Measurements from ENCODE around the gene FAM83B. TPM values are rescaled to one million over a fixed set of nuclear protein-coding genes. Genes with fewer than 3 reads are reported as not detected.
"Not testable (repeated sequence)": the region's sequence is repeated elsewhere in the genome, so short reads cannot be mapped to it uniquely, and the experiment has no call there.

The FAM83B gene
- 0.10 and 0.20 TPM in 2 replicates for total RNA-seq (2014; rRNA removed; shearing (Covaris generic))

DNA sequence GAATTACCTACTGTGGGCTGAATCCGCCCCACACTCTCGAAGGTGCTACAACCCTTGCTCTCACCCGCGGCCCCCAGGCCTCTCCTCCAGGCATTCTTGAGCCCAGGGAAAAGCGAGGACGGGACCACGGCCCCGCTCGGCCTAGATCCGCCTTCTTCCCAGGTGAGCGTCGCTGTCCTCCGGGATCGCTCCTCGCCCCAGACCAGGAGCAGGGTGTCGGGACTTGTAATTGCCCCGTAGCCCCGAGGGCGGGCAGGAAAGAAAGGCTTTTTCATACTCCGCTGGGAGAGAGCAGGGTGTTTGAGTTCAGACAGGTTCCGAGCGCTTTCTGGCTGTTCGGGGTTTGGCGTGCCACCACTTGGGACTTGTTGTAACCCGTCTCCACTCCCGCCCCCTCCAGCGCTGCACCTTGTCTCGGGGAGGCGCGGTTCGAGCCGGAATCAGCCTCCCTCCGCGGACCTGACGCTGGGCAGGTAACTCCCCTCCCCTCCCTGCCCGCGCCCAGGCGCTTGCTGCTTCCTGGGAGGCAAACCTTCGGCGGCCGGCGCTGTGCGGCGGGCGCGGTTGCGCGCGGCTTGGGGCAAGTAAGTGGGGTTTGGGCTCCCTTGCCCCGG, at the start of gene FAM83B:
Gene FAM83B, plus strand, starts transcription at position 529 of the 614 bp plus-strand sequence. CDS start 23,476 bp downstream, outside the sequence.
- no peak for DNase-seq (ENCODE audit: low read depth)

DNA sequence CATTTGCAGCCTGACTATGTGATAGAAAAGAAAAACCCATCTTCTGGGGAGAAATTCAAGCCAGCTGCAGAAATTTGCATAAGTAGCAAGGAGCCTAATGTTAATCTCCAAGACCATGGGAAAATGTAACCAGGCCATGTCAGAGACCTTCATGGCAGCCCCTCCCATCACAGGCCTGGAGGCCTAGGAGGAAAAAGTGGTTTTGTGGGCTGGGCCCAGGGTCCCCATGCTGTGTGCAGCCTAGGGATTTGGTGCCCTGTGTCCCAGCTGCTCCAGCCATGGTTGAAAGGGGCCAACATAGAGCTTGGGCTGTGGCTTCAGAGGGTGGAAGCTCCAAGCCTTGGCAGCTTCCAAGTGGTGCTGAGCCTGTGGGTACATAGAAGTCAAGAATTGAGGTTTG, 49.7 kb upstream of the FAM83B start:
- not testable (repeated sequence) for DNase-seq (ENCODE audit: low read depth)

- DNase-seq (ENCODE audit: low read depth) = no peak
Observed at GRCh38 chr6:54800050-54800600, 46.4 kb upstream of the FAM83B start.

GRCh38 chr6:54801244-54801643, 45.3 kb upstream of the FAM83B start:
- no peak for DNase-seq (ENCODE audit: low read depth)

DNA sequence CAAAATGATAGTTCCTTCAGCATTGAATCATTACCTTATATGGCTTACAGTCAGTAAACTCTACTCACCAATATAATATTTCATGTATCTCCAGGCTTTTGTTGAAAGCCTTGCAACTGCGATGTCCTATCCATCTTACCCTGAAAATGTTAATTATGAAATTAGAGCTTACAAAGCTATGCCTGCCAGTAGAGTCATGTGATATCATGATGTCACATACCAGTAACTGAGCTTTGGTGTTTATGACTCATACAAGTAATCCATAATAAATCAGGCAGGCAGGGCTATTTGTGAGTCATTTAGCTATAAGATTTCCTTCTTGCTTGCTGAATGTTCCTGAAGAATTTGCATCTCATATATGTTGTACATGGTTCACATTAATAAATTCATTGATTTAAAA, 44.9 kb upstream of the FAM83B start:
- DNase-seq (ENCODE audit: low read depth) = peak; percentile 60

GRCh38 chr6:54802775-54803634, 43.6 kb upstream of the FAM83B start:
- peak; percentile 36 for DNase-seq (ENCODE audit: low read depth)

GRCh38 chr6:54805077-54805476, 41.5 kb upstream of the FAM83B start:
- DNase-seq (ENCODE audit: low read depth) = no peak

DNA sequence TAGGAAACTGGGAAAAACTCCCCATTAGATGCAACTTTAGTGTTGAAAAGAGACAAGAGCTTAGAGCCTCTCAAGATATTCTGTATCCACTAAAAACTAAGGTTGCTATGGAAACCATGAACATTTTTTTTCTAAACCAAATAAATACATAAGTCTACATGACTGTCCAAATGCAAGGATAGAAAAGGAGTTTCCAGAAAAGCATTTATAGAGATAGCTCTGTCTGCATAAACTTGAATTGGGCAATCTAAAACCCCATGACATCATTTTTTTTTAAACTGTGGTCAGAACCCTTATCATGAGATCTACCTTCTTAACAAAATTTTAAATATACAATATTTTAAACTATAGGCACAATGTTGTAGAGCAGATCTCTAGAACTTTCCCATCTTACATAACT, 36.4 kb upstream of the FAM83B start:
- DNase-seq (ENCODE audit: low read depth) = no peak

DNA sequence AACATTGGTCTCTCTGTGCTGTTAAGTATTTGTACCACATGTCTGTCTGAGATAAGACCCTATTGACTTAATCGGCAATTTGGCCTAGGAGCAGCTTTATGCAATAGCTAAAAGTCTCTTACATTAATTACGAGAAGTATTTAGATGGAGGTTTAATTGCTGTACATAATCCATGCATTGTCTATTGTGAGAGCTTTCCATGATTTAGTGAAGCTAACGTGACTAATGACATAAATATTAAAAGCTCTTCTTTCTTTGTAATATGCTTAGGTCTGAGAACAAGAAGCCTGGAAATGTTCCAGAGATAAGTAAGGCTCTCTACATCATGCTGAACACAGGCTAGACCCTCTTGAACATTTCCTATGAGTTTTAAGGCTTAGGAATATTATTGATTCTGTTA, 32.7 kb upstream of the FAM83B start:
- no peak for DNase-seq (ENCODE audit: low read depth)

DNA sequence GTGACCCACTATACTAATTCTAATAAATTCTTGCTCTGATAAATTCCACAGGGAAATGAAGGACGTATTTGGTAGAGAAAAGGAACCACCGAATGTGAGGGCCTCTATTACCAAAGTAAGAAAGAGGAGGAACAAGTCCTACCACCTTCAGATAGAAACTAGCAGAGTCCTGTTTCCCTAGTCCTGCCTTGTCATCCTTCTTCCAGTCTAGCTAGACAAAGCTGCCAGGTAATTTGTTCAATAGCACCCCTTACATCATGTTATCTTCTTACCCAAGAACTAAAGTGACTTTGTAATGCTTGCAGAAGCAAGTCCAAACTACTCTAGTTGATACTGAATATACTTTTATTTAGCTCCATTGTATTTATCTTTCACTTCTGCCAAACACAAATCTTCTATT, 29.3 kb upstream of the FAM83B start:
- DNase-seq (ENCODE audit: low read depth) = no peak

- DNase-seq (ENCODE audit: low read depth) = no peak
Observed at GRCh38 chr6:54817834-54818233, 28.7 kb upstream of the FAM83B start.

DNA sequence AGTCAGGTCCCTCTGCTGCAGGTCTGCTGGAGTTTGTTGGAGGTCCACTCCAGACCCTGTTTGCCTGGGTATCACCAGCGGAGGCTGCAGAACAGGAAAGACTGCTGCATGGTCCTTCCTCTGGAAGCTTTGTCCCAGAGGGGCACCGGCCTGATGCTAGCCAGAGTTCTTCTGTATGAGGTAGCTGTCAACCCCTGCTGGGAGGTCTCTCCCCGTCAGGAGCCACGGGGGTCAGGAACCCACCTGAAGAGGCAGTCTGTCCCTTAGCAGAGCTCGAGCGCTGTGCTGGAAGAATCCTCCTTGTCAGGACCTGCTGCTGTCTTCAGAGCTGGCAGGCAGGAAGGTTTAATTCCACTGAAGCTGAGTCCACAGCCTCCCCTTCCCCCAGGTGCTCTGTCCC, 22.3 kb upstream of the FAM83B start:
- not testable (repeated sequence) for DNase-seq (ENCODE audit: low read depth)

DNA sequence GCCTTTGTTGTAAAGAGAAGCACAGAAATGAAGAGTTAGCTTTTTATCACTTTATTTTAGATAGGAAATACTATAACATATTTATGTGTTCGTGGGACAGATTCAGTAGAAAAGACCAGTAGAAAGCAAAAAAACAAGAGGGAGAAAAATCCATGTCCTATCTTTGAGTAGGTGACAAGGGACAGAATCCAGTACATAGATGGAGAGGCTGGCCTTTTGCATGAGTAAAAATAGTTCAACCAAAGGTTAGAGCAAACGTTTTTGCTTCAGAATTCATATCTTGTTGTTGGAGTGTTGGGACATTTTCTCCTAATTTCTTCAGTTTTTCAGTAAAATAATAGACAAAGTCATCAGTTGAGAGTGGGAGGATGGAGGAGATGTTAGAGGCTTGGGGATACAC, 19.6 kb upstream of the FAM83B start:
- no peak for DNase-seq (ENCODE audit: low read depth)

DNA sequence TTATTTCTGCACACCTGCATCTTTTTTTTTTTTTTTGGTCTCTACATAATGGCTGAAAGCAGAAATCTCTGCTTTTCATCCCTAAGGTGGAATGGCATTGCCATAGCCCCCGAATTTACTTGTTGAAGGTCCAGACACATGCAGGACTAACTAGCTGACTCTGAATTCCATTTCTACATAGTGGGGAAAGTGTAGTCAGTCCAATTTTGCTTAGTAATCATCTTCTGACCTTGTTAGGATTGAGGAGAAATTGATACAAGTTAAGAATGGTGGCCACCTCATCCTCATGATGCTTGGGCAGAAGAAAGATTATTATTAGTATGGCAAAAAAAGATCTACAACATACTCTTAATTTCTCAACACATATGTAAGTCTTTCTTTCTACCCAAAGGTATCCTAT, 16.4 kb upstream of the FAM83B start:
- DNase-seq (ENCODE audit: low read depth) = no peak

DNA sequence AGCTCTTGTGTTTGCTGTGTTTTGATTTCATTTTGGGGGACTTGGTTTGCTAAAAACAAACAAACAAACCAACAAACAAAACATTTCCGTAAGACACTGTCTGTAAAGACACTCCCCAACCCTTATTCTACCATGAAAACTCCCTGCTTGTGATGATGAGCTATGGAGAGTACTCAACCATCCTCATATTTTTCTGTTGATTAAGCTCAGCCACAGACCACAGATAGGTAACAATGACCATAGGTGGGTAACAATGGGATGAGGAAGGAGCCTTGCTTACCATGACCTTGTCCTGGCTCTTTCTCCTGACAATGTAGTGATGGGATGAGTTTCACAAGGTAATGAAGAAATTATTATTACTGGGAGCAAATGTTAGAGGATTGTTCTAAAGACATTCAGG, 11.4 kb upstream of the FAM83B start:
- no peak for DNase-seq (ENCODE audit: low read depth)

DNA sequence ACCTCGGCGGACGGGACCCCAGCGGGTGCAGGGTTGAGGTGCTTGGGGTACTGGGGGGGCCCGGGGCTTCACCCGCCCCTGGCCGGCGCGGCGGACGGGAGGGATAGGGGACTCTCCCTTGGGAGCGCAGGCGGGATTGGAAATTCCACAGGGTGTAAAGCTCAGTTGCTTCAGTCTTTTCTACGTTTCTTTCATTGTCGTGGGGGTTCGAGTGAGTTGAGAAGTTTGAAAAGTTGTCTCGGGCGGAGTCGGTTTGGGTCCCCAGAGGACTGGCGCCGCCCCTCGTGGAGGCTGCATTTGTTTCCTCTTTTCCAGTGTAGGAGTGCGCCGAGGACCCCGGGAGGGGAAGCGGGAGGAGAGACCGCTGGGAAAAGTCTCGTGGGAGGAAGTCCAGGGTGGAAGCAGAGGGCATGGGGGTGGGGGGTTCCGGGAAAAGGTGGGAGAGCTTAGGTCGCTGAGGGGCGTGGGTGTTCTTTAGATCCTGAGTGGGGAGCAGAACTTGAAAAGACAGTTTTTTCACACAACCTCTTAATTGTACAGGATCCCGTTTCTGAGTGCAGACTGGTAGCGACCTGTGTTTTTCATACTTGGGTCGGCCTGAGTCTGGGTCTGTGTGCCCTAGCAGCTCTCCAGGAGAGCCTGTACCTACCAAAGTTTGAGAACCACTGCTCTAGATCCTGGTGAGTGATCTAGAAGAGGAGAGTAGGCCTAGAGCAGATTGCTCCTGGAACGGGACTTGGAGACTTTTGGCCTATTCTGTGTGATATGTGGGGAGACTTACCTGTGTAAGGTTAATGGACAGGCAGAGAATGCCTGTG, 495 bp downstream of the FAM83B start:
- DNase-seq (ENCODE audit: low read depth) = no peak

- DNase-seq (ENCODE audit: low read depth) = peak; percentile 71
Observed at GRCh38 chr6:54847799-54848597, 1.4 kb downstream of the FAM83B start.

DNA sequence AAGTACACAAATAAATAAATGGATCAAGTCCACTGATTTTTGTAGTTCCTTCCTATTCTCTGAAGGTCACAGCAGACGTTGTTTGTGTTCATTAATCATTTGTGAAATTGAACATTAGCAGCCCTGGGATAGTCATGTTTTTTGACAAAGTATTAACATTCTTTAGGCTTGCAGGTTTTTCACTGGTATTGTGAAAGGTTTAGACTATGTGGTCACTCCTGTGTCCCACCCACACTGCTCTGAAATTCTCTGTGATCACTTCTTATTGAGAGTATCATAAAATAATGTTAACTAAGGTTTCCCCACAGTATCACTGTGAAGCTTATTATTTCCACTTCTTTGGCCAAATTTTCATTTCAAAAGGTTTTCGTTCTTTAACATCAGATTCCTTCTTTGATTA, 3.5 kb downstream of the FAM83B start:
- DNase-seq (ENCODE audit: low read depth) = no peak

GRCh38 chr6:54856129-54856528, 9.6 kb downstream of the FAM83B start:
- no peak for DNase-seq (ENCODE audit: low read depth)

DNA sequence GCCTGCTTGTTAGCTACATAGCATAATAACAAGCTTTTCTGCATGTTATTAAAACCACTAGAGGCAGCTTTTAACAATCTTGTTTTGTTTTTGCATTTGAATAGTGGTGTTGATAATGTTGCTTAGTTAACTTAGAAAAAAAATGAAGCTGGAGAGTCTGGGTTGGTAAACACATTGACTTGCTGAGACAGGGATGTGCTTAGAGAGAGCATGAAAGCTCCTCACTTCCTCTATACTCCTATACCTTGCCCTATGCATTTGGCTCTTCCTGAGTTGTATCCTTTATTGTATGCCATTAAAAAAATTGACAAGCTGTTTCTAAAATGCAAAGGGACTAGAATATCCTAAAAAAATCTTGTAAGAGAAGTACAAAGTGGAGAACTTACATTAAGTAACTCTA, 13.6 kb downstream of the FAM83B start:
- DNase-seq (ENCODE audit: low read depth) = no peak

DNA sequence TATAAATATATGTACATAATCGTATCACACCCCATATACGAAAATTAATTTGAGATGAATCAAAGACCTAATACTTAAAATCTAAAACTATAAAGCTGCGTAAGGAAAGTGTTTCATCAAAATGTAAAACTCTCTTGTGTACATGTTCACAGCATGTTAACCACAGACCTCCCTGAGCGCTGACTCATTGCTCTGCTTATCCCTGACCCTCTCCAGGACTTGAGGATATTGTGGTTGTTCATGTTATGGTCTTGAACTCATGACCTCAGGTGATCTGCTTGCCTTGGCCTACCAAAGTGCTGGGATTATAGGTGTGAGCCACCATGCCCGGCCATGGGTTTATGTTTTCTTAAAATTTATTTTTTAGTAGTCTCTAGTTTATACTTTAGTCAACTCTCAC, 14.2 kb downstream of the FAM83B start:
- DNase-seq (ENCODE audit: low read depth) = peak; percentile 82
